DMS53 treated with DMSO at 0.1 percent for 48 hours (cell line): Measurements from ENCODE around the gene STARD6.
"Not testable (repeated sequence)": the region's sequence is repeated elsewhere in the genome, so short reads cannot be mapped to it uniquely, and the experiment has no call there.

ENCODE experiments used
- DNase-seq: peaks from one replicate; lab custom pipeline; 2025; ENCODE audit not compliant: unreplicated experiment; lab: John Stamatoyannopoulos, UW

STARD6 gene

GRCh38 chr18:54338230-54338629 is 19.4 kb downstream of the STARD6 start:
- DNase-seq = no peak

GRCh38 chr18:54335638-54336173 is 22.0 kb downstream of the STARD6 start:
- DNase-seq = no peak

GRCh38 chr18:54330768-54331548 is 26.7 kb downstream of the STARD6 start:
- DNase-seq = no peak

- DNase-seq = no peak
Observed at GRCh38 chr18:54329787-54330186, 27.9 kb downstream of the STARD6 start.

GRCh38 chr18:54327818-54328217 is 29.8 kb downstream of the STARD6 start:
- DNase-seq = no peak

GRCh38 chr18:54323970-54324369 is 33.7 kb downstream of the STARD6 start:
- DNase-seq = no peak

GRCh38 chr18:54323561-54323960 is 34.1 kb downstream of the STARD6 start:
- DNase-seq = no peak

GRCh38 chr18:54316071-54316820 is 41.4 kb downstream of the STARD6 start:
- DNase-seq = no peak

- not testable (repeated sequence) for DNase-seq
Observed at GRCh38 chr18:54309564-54309963, 48.1 kb downstream of the STARD6 start.

GRCh38 chr18:54303408-54303807 is 54.2 kb downstream of the STARD6 start:
- peak; percentile 11 for DNase-seq

- not testable (repeated sequence) for DNase-seq
Observed at GRCh38 chr18:54298991-54299390, 58.7 kb downstream of the STARD6 start.

GRCh38 chr18:54296062-54296461 is 61.6 kb downstream of the STARD6 start:
- no peak for DNase-seq

- DNase-seq = no peak
Observed at GRCh38 chr18:54294274-54294673, 63.4 kb downstream of the STARD6 start.

- DNase-seq = no peak
Observed at GRCh38 chr18:54284981-54285785, 72.5 kb downstream of the STARD6 start.

- DNase-seq = no peak
Observed at GRCh38 chr18:54284535-54284934, 73.1 kb downstream of the STARD6 start.

GRCh38 chr18:54280220-54280569 is 77.5 kb downstream of the STARD6 start:
- peak; percentile 85 for DNase-seq

- DNase-seq = peak; percentile 95
Observed at GRCh38 chr18:54279477-54280219, 78.0 kb downstream of the STARD6 start.

GRCh38 chr18:54278615-54279014 is 79.0 kb downstream of the STARD6 start:
- no peak for DNase-seq

- DNase-seq = no peak
Observed at GRCh38 chr18:54277899-54278298, 79.8 kb downstream of the STARD6 start.
